SIG-M5 (cell line): Measurements from ENCODE around the gene DGKG.

Source experiments
- DNase-seq: peaks from one replicate; lab custom pipeline; 2025; lab: John Stamatoyannopoulos, UW

Gene DGKG

GRCh38 chr3:186273586-186273985 lies 88.4 kb downstream of the DGKG start:
- DNase-seq: no peak

- no peak for DNase-seq
Observed at GRCh38 chr3:186270701-186271100, 91.3 kb downstream of the DGKG start.

- DNase-seq: no peak
Observed at GRCh38 chr3:186268616-186269448, 93.2 kb downstream of the DGKG start.

GRCh38 chr3:186267758-186268157 lies 94.3 kb downstream of the DGKG start:
- DNase-seq: no peak

GRCh38 chr3:186264608-186265400 lies 97.2 kb downstream of the DGKG start:
- DNase-seq: no peak

- no peak for DNase-seq
Observed at GRCh38 chr3:186261638-186262037, 100.4 kb downstream of the DGKG start.

GRCh38 chr3:186260726-186261125 lies 101.3 kb downstream of the DGKG start:
- DNase-seq: no peak

GRCh38 chr3:186259612-186260383 lies 102.2 kb downstream of the DGKG start:
- DNase-seq: no peak

GRCh38 chr3:186258968-186259367 lies 103.1 kb downstream of the DGKG start:
- DNase-seq: no peak

- DNase-seq: no peak
Observed at GRCh38 chr3:186257866-186258265, 104.2 kb downstream of the DGKG start.

- DNase-seq: no peak
Observed at GRCh38 chr3:186255703-186256331, 106.2 kb downstream of the DGKG start.

GRCh38 chr3:186254676-186255650 lies 107.1 kb downstream of the DGKG start:
- DNase-seq: peak; percentile 96

GRCh38 chr3:186251948-186252619 lies 110.0 kb downstream of the DGKG start:
- no peak for DNase-seq

- no peak for DNase-seq
Observed at GRCh38 chr3:186248850-186249249, 113.2 kb downstream of the DGKG start.

GRCh38 chr3:186247821-186248814 lies 113.9 kb downstream of the DGKG start:
- no peak for DNase-seq

- no peak for DNase-seq
Observed at GRCh38 chr3:186246941-186247340, 115.1 kb downstream of the DGKG start.

- DNase-seq: no peak
Observed at GRCh38 chr3:186244016-186244415, 118.0 kb downstream of the DGKG start.

GRCh38 chr3:186241910-186242821 lies 119.9 kb downstream of the DGKG start:
- DNase-seq: peak; percentile 86
